ENCODE results near the gene CLEC9A.

The CLEC9A gene

DNA sequence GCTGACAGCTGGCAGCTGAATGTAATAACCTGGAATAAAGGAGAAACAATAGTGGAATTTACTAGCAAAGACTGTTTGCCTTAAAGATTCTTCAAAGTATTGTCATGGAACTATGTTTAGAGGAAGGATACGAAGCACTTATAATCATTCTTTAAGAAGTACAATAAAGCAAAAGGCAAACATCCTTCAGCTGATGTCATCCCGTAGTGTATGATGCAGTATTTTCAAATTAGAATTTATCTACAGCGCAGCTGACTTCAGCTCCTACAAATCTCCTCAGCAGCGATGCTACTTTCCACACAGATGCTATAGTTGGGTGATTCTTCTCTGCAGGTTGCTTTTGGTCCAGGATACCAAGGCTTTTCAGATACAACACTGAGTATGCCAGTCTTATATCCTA, 36.8 kb downstream of the CLEC9A start:
- DNase-seq (ENCODE audit: low read depth in 2 of 2) = no peak

GRCh38 chr12:10067942-10068341, 37.5 kb downstream of the CLEC9A start:
- no peak for DNase-seq (ENCODE audit: low read depth in 2 of 2)

DNA sequence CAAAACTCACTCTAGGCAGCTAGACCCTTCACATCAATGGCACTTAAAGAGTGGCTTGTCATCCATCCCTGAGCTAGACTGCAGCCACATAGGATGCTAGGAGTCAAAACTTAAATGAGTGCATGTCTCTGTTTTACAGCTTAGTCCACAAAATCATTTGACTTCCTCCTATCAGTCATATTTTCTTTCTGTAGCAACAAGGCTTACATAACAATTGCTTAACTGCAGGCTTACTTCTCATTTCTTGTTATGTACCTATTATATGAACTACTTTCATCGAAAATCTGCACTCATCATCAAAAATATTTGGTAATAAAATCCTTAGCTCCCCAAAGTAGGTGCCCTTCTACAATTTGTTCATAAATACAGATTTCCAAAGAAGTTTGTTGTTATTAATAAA, 38.2 kb downstream of the CLEC9A start:
- no peak for DNase-seq (ENCODE audit: low read depth in 2 of 2)

DNA sequence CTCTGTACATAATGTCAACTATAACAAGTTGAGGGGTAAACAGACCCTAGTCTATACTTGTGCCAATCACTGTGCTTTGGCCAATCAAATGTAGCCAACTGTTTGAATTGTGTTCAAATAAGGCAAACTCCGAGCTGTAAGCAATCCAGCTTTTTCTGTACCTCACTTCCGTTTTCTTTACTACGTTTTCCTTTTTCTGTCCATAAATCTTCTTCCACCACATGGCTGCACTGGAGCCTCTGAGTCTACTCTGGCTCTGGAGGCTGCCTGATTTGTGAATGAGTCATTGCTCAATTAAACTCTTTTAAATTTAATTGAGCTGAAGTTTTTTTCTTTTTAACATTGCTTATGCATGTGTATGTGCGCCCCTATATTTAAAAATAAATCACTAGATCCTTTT, 38.6 kb downstream of the CLEC9A start:
- DNase-seq (ENCODE audit: low read depth in 2 of 2) = no peak

GRCh38 chr12:10069976-10070375, 39.5 kb downstream of the CLEC9A start:
- DNase-seq (ENCODE audit: low read depth in 2 of 2) = no peak

DNA sequence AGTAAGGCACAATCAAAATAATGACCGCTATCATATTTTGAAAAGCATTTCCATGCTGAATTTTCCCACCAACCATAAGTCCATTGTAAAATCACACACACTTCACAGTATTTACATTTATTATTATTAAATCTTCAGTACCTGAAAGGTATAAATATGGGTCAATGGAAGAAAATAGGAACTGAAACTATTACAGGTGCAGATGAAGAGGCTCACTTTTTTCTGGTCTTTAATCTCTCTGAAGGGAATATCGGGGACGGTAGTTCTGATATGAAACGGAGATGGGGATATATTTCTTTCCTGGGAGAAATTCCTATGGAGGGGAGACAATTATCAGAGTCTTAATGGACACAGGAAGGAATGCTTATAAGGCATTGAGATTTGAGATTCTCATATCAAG, 39.9 kb downstream of the CLEC9A start:
- DNase-seq (ENCODE audit: low read depth in 2 of 2) = no peak

DNA sequence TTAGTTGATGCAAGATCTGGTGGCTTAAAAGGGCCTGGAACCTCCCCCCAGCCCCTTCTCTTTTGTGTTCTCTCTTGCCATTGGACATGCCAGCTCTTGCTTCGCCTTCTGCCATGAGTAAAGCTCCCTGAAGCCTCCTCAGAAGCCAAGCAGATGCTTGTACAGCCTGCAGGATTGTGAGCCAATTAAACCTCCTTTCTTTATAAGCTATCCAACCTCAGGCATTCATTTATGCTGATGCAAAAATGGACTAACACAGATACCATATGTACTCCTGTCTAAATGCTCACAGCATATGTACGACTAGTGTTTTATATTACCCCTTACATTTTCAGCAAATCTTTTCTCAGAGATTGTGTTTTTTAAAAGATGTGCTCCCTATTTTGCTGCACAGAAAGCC, 41.6 kb downstream of the CLEC9A start:
- no peak for DNase-seq (ENCODE audit: low read depth in 2 of 2)

GRCh38 chr12:10073261-10073660, 42.8 kb downstream of the CLEC9A start:
- no peak for DNase-seq (ENCODE audit: low read depth in 2 of 2)

- DNase-seq (ENCODE audit: low read depth in 2 of 2) = no peak
Measured at GRCh38 chr12:10075451-10075850, 45.0 kb downstream of the CLEC9A start.

DNA sequence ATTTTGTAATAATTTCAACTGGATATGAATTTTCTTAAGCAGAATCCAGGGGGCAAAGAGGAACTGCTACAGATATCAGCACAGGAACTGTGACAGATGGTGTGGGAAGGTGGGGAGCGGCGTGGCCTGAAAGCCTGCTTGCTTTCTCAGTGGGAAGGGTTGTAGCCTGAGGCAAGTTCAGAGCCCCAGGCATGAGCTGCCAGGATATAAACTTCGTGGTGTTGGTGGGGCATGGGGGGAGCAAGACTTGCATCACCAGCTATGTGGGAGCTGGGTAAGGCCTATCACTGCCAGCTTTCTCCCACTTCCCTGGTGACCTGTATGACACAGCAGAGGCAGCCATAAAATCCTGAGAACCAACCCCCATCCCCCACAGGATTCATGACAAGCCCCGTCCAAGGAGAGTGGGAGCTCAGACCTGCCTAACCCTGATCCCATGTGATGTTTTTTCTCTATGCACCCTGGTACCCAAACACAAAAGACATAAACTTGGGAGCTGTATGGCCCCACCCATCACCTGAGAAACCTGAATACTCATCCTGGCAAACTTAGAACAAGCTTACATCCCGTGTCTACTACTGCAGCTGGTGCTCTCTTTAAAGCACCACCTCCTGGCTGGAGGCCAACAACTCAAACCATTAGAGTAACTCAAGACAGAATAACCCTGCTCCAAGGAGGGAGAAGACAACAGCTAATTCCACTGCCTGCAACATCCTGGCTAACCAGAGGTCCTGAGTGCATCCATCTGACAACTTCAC, 51.8 kb downstream of the CLEC9A start:
- DNase-seq (ENCODE audit: low read depth in 2 of 2) = no peak

DNA sequence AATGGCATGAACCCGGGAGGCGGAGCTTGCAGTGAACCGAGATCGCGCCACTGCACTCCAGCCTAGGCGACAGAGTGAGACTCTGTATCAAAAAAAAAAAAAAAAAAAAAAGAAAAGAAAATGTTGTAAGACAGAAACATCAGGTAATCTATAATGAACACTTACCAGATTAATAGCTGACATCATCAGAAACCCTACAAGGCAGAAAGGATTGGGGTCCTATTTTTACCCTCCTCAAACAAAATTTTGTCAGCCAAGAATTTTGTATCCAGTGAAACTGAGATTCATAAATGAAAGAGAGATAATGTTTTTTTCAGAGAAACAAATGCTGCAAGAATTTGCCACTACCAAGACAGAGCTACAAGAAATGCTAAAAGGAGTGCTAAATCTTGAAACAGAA, 54.3 kb downstream of the CLEC9A start:
- DNase-seq (ENCODE audit: low read depth in 2 of 2) = no peak

DNA sequence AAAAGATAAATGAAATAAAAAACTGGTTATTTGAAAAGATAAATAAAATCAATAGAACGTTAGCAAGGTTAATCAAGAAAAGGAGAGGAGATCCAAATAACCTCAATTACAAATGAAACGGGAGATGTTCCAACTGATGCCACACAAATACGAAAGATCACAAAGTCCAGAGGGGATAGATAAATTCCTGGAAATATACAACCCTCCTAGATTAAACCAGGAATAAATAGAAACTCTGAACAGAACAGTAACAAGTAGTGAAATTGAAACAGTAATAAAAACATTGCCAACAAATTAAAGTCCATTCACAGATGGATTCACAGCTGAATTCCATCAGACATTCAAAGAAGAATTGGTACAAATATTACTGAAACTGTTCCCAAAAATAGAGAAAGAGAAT, 55.9 kb downstream of the CLEC9A start:
- DNase-seq (ENCODE audit: low read depth in 2 of 2) = no peak

DNA sequence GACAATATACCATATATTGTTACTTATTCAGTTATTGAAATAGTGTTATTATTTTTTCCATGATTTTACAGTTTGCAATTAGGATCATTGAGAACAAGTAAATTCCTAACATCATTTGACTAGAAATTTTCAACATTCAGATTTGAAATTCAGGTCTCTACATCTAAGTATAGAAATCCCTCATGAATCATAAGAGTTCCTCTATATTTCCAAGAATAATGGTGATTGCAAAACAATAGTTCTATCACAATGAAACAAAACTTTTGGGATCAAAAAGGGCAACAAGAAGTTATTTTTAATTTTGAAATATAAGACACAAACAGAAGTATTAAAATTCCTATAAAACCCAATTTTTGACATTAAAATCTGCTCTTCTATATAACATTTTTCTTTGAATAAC, 57.5 kb downstream of the CLEC9A start:
- DNase-seq (ENCODE audit: low read depth in 2 of 2) = no peak

GRCh38 chr12:10088955-10089900, 58.7 kb downstream of the CLEC9A start:
- no peak for DNase-seq (ENCODE audit: low read depth in 2 of 2)

DNA sequence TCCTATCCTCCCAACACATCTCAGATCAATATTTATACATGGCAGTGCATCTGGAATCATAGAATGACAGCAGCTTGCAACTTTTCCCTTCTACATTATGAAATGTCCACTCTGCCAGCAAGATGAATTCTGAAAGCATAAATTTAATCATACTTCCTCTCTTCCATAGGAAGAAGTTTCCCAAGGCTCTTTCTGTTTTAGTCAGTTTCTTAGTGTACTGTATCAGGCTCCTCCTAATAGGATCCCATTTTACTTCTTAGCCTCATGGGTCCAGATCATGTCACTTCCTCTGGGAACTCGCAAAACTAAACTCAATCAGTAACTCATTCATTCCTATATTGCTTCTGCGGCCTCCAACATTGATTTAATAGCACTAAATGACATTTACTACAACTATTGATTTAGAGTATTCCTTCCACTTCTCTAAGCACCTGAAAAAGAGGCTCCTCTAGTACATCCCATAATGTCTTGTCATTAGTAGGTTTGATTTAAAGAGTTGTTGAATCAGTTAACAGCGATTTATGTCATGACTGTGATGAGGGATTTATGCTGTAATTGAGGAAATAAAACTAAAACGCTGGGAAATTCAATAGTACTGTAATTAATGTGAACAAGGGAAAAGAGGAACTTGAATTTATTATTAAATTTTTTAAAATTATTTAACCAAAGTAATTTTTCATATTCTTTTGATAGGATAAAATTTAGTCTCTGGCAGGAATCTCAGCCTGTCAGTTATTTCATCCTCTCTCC, 64.3 kb downstream of the CLEC9A start:
- DNase-seq (ENCODE audit: low read depth in 2 of 2) = no peak

DNA sequence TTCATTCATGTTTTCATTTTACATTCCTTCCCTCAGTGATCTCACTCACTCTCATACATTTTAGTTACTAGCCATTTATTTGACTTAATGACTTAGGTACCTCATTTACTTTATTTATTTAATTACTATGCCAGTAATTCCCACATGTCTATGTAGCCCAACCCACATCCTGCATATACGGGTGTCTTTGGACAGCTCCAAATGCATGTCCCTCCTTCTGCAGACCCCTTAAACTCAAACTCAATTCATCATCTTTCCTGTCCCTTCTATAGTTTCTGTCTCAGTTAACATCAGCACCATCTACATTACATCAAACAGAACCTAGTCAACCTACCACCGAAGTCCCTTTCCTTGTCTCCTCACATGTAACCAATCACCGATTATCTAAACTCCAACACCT, 65.5 kb downstream of the CLEC9A start:
- DNase-seq (ENCODE audit: low read depth in 2 of 2) = no peak

GRCh38 chr12:10097521-10097920, 67.0 kb downstream of the CLEC9A start:
- DNase-seq (ENCODE audit: low read depth in 2 of 2) = no peak

- no peak for DNase-seq (ENCODE audit: low read depth in 2 of 2)
Measured at GRCh38 chr12:10098791-10099190, 68.3 kb downstream of the CLEC9A start, which contains the start of gene CLEC1A. Gene CLEC1A, minus strand, starts transcription at chr12:10098985. Its CDS starts 63 bp downstream, at chr12:10098922.

GRCh38 chr12:10101042-10101579, 70.6 kb downstream of the CLEC9A start:
- DNase-seq (ENCODE audit: low read depth in 2 of 2) = no peak

DNA sequence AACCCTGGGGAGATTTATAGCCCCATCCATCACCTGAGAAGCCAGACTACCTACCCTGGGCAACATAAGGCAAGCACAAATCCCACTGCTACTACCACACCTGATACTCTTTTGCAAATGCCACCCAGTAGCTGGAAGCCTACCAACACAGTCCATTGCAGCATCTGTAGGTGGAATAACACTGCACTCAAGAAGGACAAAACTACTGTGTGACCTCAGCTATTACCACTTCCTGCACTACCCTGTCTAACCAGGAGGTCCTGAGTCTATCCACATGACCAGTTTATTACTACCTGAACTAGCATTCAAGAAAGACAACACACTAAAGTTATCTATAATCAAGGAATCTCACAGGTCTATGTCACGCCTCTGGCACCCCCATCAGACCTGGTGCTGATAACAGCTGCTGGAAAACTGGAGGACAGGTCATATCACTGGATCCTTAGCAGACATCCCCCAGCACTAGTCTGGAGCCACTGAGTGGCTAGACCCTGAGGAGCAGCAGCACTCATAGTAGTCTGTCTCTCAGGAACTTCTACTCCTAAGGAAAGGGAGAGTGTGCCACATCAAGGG, 71.3 kb downstream of the CLEC9A start:
- DNase-seq (ENCODE audit: low read depth in 2 of 2) = no peak

GRCh38 chr12:10102322-10102721, 71.8 kb downstream of the CLEC9A start:
- DNase-seq (ENCODE audit: low read depth in 2 of 2) = no peak

Measured in stimulated activated CD8-positive, alpha-beta memory T cell treated with anti-CD3 and anti-CD28 coated beads, Interleukin-2, amount 100 ng/mL, for 1 hour (primary cell).